Kidney (tissue), 14 donors: ENCODE measurements around the gene KCNT1. TPM values are rescaled to one million over a fixed set of nuclear protein-coding genes. Genes with fewer than 3 reads are reported as not detected.

ENCODE experiments used
- DNase-seq, 5 donors: peaks; one replicate each; pipeline ENCODE4 v3.0.0-alpha.2; 2013 to 2020
- FAIRE-seq: peaks from 2 replicates; lab custom pipeline; 2012; peaks lifted over from hg19 to GRCh38; lab: Jason Lieb, UNC
- H3K27ac ChIP-seq, 2 donors: one replicate each; pipeline ENCODE4 v1.7.0; 2013; ENCODE audit warnings: low read depth in 2 of 2, low read length in 2 of 2, inconsistent platforms in 1 of 2
- H3K27me3 ChIP-seq: one replicate; pipeline ENCODE4 v1.7.1; 2013; ENCODE audit warnings: low read length, inconsistent platforms; ENCODE audit not compliant: control insufficient read depth, insufficient read depth
- H3K36me3 ChIP-seq, 3 donors: one replicate each; pipeline versions ENCODE4 v1.7.0 to v1.7.1; 2013; ENCODE audit warnings: low read length in 3 of 3, control low read depth in 1 of 3, inconsistent platforms in 1 of 3; ENCODE audit not compliant: insufficient read depth in 3 of 3, control insufficient read depth in 2 of 3
- H3K4me1 ChIP-seq, 3 donors: one replicate each; pipeline versions ENCODE4 v1.7.0 to v1.7.1; 2013; ENCODE audit warnings: low read length in 3 of 3, inconsistent platforms in 1 of 3, low read depth in 1 of 3; ENCODE audit not compliant: control insufficient read depth in 2 of 3, insufficient read depth in 2 of 3
- H3K4me3 ChIP-seq, 3 donors: one replicate each; pipeline versions ENCODE4 v1.7.0 to v1.8.1; 2013; ENCODE audit warnings: low read length in 3 of 3, control low read depth in 1 of 3, inconsistent platforms in 1 of 3
- H3K9ac ChIP-seq, 3 donors: one replicate each; pipeline versions ENCODE4 v1.7.0 to v1.7.1; 2013; ENCODE audit warnings: low read length in 3 of 3, control low read depth in 1 of 3, inconsistent platforms in 1 of 3
- H3K9me3 ChIP-seq, 3 donors: one replicate each; pipeline versions ENCODE4 v1.7.0 to v1.7.1; 2013; ENCODE audit warnings: low read length in 3 of 3, control low read depth in 1 of 3, inconsistent platforms in 1 of 3; ENCODE audit not compliant: control insufficient read depth in 2 of 3, insufficient read depth in 1 of 3
- CTCF ChIP-seq: IDR thresholded peaks from 3 replicates; pipeline ENCODE4 v1.5.1; 2012; ENCODE audit warnings: mild to moderate bottlenecking, moderate library complexity, borderline replicate concordance; ENCODE audit not compliant: insufficient read depth; ENCODE audit errors: extremely low read depth
- intact Hi-C: fragments of 100-400 bp; cut with DNase I; formaldehyde crosslinking; loops from one replicate; pipeline ENCODE4 v1.11.1; 2022
- polyA plus RNA-seq: library from polyadenylated mRNA; stranded (reverse); fragments of 350-450 nt; fragmentation: Illumina TruSeq; extraction: RNeasy Lipid Tissue Mini Kit (QIAGEN cat#74804); gene quantifications from one replicate; pipeline ENCODE4 v1.2.3, GENCODE V29; 2014; ENCODE audit warnings: low read depth, low replicate concordance; ENCODE audit not compliant: insufficient read depth
- total RNA-seq: library from RNA; stranded (reverse); fragmentation: NEBNext Ultra II Directional; extraction: Animal tissue kit (Norgen Biotek cat#: 25700); gene quantifications from one replicate; pipeline ENCODE4 v1.2.1, GENCODE V29; 2021
- donor health status: control.
- donor health status: control.
- donor health status: control.
- donor health status: control.
- donor health status: control.
- donor health status: DM: yes; HTN: yes; CAD: no.
- donor health status: Normal renal cell carcinoma (clear cell type).

KCNT1 gene
- total and polyA plus RNA-seq, 2 donors from 2014 or later = 0.15 TPM; not detected in 1

GRCh38 chr9:135797507-135798262 is 95.7 kb downstream of the KCNT1 start:
- Histone ChIP-seq H3K9me3 (no peaks in the 10 kb centered on the region), H3K4me1 (no peaks in the 10 kb centered on the region), H3K36me3 (no peaks in the 10 kb centered on the region), H3K27me3 (no peaks in the 10 kb centered on the region), H3K4me3 (no peak overlapping the region), H3K27ac (no peak overlapping the region), H3K9ac (no peak overlapping the region)
- TF ChIP-seq CTCF = peak; percentile 24
- intact Hi-C loops = no loop called here
- peak in 2 of 5 donors; percentile 29 to 46 for DNase-seq
- no peak for FAIRE-seq

- FAIRE-seq = no peak
These were observed 96.2 kb downstream of the KCNT1 start for GRCh38 chr9:135798263-135798585.

GRCh38 chr9:135799261-135799660 is 97.3 kb downstream of the KCNT1 start:
- no peak for FAIRE-seq
- DNase-seq = no peak
- Histone ChIP-seq H3K27me3 (no peaks in the 10 kb centered on the region), H3K4me1 (no peaks in the 10 kb centered on the region), H3K36me3 (no peaks in the 10 kb centered on the region), H3K9me3 (no peaks in the 10 kb centered on the region), H3K27ac (no peak overlapping the region), H3K9ac (no peak overlapping the region), H3K4me3 (no peak overlapping the region)
- intact Hi-C loops = no loop called here
- no peak for TF ChIP-seq CTCF

More at GRCh38 chr9:135798263-135798585, 96.2 kb downstream of the KCNT1 start:
- Histone ChIP-seq H3K36me3 (no peaks in the 10 kb centered on the region), H3K4me1 (no peaks in the 10 kb centered on the region), H3K27ac (no peak overlapping the region), H3K4me3 (no peak overlapping the region), H3K27me3 (no peaks in the 10 kb centered on the region), H3K9ac (no peak overlapping the region), H3K9me3 (no peaks in the 10 kb centered on the region)
- DNase-seq = no peak
- intact Hi-C loops = no loop called here
- no peak for TF ChIP-seq CTCF

GRCh38 chr9:135801070-135801469 is 99.1 kb downstream of the KCNT1 start:
- TF ChIP-seq CTCF = no peak
- Histone ChIP-seq H3K9me3 (no peaks in the 10 kb centered on the region), H3K27ac (no peak overlapping the region), H3K27me3 (no peaks in the 10 kb centered on the region), H3K9ac (no peak overlapping the region), H3K36me3 (no peaks in the 10 kb centered on the region), H3K4me1 (no peaks in the 10 kb centered on the region), H3K4me3 (no peak overlapping the region)
- DNase-seq (no peak), FAIRE-seq (no peak)
- intact Hi-C loops = no loop called here
